ENCODE results near the gene RAB15. TPM values are rescaled to one million over a fixed set of nuclear protein-coding genes. Genes with fewer than 3 reads are reported as not detected.

Gene RAB15
- polyA plus RNA-seq, 3 donors: 0.09 to 0.14 (median 0.09) TPM

DNA sequence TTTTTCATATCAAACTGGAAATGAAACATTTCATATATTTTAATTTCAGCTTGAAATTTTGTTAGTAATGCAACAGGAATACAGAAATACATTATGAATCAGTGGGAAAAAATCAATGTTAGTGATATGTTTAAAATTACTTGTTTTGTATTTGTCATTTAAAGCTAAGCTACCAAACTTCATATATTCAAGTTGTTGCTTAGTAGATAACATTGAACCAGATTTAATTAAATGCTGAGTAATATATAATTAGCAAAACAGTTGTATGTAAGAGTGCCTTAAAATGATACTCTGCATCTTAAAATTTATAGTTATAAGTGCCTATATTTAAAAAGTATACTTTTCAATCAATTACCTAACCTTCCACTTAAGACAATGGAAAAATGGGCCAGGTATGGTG lies 52.9 kb downstream of the RAB15 start:
- no peak for DNase-seq
- Histone ChIP-seq H4K20me1 (ENCODE audit: insufficient read depth, low read length) (peaks cover 82% of the 10 kb centered on the region), H2AFZ (ENCODE audit: insufficient read depth, low read depth, low read length, poor library complexity, severe bottlenecking) (no peak overlapping the region), H3K27me3 (ENCODE audit: control insufficient read depth in 2 of 2, insufficient read depth in 2 of 2, low read length in 2 of 2) (no peaks in the 10 kb centered on the region), H3K9ac (ENCODE audit: insufficient read depth, low read length, poor library complexity, severe bottlenecking) (no peak overlapping the region), H3K79me2 (ENCODE audit: insufficient read depth, low read length) (peaks cover 93% of the 10 kb centered on the region), H3K4me3 (replicated peaks in 1 of 3; ENCODE audit: low read depth in 2 of 3, low read length in 3 of 3) (no peak overlapping the region), H3K4me1 (ENCODE audit: control insufficient read depth in 1 of 2, insufficient read depth in 2 of 2, low read length in 2 of 2) (peaks cover 16 to 18% of the 10 kb centered on the region in 2 donors), H3K27ac (ENCODE audit: low read depth in 1 of 2, low read length in 2 of 2) (no peak overlapping the region), H3K9me3 (replicated peaks in 1 of 2; ENCODE audit: control insufficient read depth in 1 of 2, insufficient read depth in 1 of 2, low read length in 2 of 2) (no peaks in the 10 kb centered on the region), H3K4me2 (replicated peaks; ENCODE audit: extremely low read depth, low read length, poor library complexity, severe bottlenecking) (no peak overlapping the region), H3K36me3 (replicated peaks in 1 of 2; ENCODE audit: control insufficient read depth in 1 of 2, insufficient read depth in 2 of 2, low read length in 2 of 2) (peaks cover 5 to 22% of the 10 kb centered on the region in 2 donors)
- TF ChIP-seq, protein P1, sequence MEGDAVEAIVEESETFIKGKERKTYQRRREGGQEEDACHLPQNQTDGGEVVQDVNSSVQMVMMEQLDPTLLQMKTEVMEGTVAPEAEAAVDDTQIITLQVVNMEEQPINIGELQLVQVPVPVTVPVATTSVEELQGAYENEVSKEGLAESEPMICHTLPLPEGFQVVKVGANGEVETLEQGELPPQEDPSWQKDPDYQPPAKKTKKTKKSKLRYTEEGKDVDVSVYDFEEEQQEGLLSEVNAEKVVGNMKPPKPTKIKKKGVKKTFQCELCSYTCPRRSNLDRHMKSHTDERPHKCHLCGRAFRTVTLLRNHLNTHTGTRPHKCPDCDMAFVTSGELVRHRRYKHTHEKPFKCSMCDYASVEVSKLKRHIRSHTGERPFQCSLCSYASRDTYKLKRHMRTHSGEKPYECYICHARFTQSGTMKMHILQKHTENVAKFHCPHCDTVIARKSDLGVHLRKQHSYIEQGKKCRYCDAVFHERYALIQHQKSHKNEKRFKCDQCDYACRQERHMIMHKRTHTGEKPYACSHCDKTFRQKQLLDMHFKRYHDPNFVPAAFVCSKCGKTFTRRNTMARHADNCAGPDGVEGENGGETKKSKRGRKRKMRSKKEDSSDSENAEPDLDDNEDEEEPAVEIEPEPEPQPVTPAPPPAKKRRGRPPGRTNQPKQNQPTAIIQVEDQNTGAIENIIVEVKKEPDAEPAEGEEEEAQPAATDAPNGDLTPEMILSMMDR (IDR thresholded peaks at IDR 0.05): no peak
- Mint-ChIP-seq H3K27ac (no peak overlapping the region), H3K4me3 (no peak overlapping the region), H3K9me3 (peaks cover 0 to 2% (median 0%) of the 10 kb centered on the region in 7 donors), H3K36me3 (peaks cover 11 to 31% of the 10 kb centered on the region in 2 donors), H3K27me3 (ENCODE audit: low read depth in 3 of 3) (no peaks in the 10 kb centered on the region), H3K4me1 (peaks cover 24% of the 10 kb centered on the region)
- intact Hi-C loops (cut with micrococcal nuclease): loop anchor here (10.0 kb wide), 3 partner anchors 66 to 264 kb away; partner anchors contain the start of genes FNTB (in 2 of the 2) and MAX (in 2 of the 2)

DNA sequence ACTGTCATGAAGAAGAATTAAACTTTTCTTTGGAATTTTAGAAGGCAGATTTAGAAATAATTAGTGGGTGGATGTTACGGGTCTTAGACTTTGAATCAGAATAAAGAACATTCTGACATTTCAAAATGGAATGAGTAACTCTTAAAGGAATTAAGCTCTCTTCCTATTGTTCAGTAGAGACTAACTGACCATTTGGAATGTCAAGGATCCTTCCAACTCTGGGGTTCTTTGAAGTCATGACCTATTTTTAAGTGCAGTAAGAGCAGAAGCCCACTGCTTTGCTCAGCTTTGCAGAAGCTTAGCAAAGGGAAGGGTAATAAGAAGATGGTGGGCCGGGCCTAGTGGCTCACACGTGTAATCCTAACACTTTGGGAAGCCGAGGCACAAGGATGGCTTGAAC lies 53.9 kb downstream of the RAB15 start:
- Histone ChIP-seq H4K20me1 (ENCODE audit: insufficient read depth, low read length) (peaks cover 73% of the 10 kb centered on the region), H3K4me2 (replicated peaks; ENCODE audit: extremely low read depth, low read length, poor library complexity, severe bottlenecking) (no peak overlapping the region), H3K9me3 (replicated peaks in 1 of 2; ENCODE audit: control insufficient read depth in 1 of 2, insufficient read depth in 1 of 2, low read length in 2 of 2) (no peaks in the 10 kb centered on the region), H3K9ac (ENCODE audit: insufficient read depth, low read length, poor library complexity, severe bottlenecking) (no peak overlapping the region), H3K4me3 (replicated peaks in 1 of 3; ENCODE audit: low read depth in 2 of 3, low read length in 3 of 3) (no peak overlapping the region), H3K27me3 (ENCODE audit: control insufficient read depth in 2 of 2, insufficient read depth in 2 of 2, low read length in 2 of 2) (no peaks in the 10 kb centered on the region), H3K79me2 (ENCODE audit: insufficient read depth, low read length) (peaks cover 86% of the 10 kb centered on the region), H3K4me1 (ENCODE audit: control insufficient read depth in 1 of 2, insufficient read depth in 2 of 2, low read length in 2 of 2) (peaks cover 21 to 24% of the 10 kb centered on the region in 2 donors), H2AFZ (ENCODE audit: insufficient read depth, low read depth, low read length, poor library complexity, severe bottlenecking) (no peak overlapping the region), H3K27ac (ENCODE audit: low read depth in 1 of 2, low read length in 2 of 2) (no peak overlapping the region), H3K36me3 (replicated peaks in 1 of 2; ENCODE audit: control insufficient read depth in 1 of 2, insufficient read depth in 2 of 2, low read length in 2 of 2) (peaks cover 0 to 15% of the 10 kb centered on the region in 2 donors)
- Mint-ChIP-seq H3K36me3 (peaks cover 5 to 24% of the 10 kb centered on the region in 2 donors), H3K27me3 (ENCODE audit: low read depth in 3 of 3) (peaks cover 0 to 1% (median 0%) of the 10 kb centered on the region in 3 donors), H3K4me3 (no peak overlapping the region), H3K9me3 (peaks cover 0 to 2% (median 0%) of the 10 kb centered on the region in 7 donors), H3K4me1 (peaks cover 29% of the 10 kb centered on the region), H3K27ac (peak overlapping the region in 2 of 7 donors; percentile 33 to 39)
- TF ChIP-seq, protein P1 (IDR thresholded peaks at IDR 0.05): no peak
- intact Hi-C loops (cut with micrococcal nuclease): loop anchor here (10.0 kb wide), 3 partner anchors 67 to 263 kb away; partner anchors contain the start of genes FNTB (in 2 of the 2) and MAX (in 2 of the 2)
- DNase-seq: no peak
- WGBS (ENCODE audit: insufficient coverage): 100% methylated on average over 2 of the region's 4 CpGs
